GM06990 (cell line): Measurements from ENCODE around the gene ANO4.
"Not testable (repeated sequence)": the region's sequence is repeated elsewhere in the genome, so short reads cannot be mapped to it uniquely, and the experiment has no call there.

Source experiments
- DNase-seq: peaks from one replicate; pipeline ENCODE4 v3.0.0-alpha.2; 2011; ENCODE audit not compliant: insufficient read length; ENCODE audit errors: extremely low read depth
- H3K27me3 ChIP-seq: replicated peaks from 2 replicates; pipeline ENCODE4 v1.6.0; 2011; ENCODE audit warnings: low read length; ENCODE audit not compliant: control insufficient read depth, insufficient read depth
- H3K36me3 ChIP-seq: 2 replicates; pipeline ENCODE4 v1.5.1; 2011; ENCODE audit warnings: low read length; ENCODE audit not compliant: control insufficient read depth, insufficient read depth
- H3K4me3 ChIP-seq: replicated peaks from 2 replicates; pipeline ENCODE4 v1.5.1; 2011; ENCODE audit warnings: low read depth, mild to moderate bottlenecking, control low read depth, low read length
- TF ChIP-seq, protein P1 (sequence below): IDR thresholded peaks from 2 replicates; pipeline ENCODE4 v1.5.1; 2011; ENCODE audit warnings: low read length, control low read depth, mild to moderate bottlenecking, inconsistent platforms; ENCODE audit not compliant: insufficient read depth, poor library complexity, severe bottlenecking

The ANO4 gene

DNA sequence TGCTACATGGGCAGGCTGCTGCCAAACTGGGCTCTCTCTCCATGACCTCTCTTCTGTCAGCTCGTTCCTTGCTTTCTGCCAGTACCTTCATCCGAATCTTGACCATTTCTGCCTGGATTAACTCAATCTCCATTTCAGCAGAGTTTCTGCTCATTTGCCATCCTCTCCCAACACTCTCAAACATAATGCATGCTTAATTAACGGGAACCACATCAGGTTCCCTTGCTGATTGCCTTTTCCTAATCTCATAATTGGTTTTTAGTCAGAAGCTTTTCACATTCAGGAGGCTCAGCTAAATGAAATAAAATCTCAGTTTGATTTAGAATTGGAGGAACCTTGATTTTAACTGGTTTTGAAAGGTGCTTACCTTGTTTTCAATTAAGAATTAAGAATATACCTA lies 288.1 kb downstream of the ANO4 start:
- Histone ChIP-seq H3K27me3 (no peaks in the 10 kb centered on the region), H3K4me3 (no peak overlapping the region), H3K36me3 (no peaks in the 10 kb centered on the region)
- TF ChIP-seq, protein P1, sequence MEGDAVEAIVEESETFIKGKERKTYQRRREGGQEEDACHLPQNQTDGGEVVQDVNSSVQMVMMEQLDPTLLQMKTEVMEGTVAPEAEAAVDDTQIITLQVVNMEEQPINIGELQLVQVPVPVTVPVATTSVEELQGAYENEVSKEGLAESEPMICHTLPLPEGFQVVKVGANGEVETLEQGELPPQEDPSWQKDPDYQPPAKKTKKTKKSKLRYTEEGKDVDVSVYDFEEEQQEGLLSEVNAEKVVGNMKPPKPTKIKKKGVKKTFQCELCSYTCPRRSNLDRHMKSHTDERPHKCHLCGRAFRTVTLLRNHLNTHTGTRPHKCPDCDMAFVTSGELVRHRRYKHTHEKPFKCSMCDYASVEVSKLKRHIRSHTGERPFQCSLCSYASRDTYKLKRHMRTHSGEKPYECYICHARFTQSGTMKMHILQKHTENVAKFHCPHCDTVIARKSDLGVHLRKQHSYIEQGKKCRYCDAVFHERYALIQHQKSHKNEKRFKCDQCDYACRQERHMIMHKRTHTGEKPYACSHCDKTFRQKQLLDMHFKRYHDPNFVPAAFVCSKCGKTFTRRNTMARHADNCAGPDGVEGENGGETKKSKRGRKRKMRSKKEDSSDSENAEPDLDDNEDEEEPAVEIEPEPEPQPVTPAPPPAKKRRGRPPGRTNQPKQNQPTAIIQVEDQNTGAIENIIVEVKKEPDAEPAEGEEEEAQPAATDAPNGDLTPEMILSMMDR, result no peak
- DNase-seq, result no peak

DNA sequence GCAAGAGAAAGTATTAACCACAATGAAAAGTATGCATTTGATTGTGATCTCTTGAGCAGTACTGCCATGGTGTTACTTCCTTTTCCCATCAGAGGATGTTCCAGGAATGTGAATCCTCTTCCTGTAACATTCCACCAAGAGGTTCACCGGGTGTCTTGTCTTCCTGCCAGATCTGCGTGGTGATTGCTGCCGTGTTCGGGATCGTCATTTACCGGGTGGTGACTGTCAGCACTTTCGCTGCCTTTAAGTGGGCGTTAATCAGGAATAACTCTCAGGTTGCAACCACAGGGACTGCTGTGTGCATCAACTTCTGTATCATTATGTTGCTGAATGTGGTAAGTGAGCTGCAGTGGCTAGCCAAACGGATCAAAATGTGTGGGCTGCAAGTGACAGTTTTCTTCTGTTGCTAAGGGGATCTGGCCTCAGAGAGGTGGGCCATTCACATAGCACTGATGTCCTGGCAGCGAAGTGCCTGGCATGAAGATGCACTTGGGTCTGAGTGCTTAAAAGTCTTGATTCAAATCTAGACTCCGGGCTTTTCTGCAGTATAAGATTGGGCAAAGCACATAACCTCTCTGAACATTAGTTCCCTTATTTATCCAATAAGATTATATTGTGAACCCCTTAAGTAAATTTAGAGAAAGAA lies 292.0 kb downstream of the ANO4 start:
- H3K4me3 ChIP-seq, result no peak overlapping the region
- no peak for DNase-seq
- H3K36me3 ChIP-seq, result no peaks in the 10 kb centered on the region
- TF ChIP-seq, protein P1, result no peak
- H3K27me3 ChIP-seq, result no peaks in the 10 kb centered on the region; the same call in 1 of the 2 replicates

DNA sequence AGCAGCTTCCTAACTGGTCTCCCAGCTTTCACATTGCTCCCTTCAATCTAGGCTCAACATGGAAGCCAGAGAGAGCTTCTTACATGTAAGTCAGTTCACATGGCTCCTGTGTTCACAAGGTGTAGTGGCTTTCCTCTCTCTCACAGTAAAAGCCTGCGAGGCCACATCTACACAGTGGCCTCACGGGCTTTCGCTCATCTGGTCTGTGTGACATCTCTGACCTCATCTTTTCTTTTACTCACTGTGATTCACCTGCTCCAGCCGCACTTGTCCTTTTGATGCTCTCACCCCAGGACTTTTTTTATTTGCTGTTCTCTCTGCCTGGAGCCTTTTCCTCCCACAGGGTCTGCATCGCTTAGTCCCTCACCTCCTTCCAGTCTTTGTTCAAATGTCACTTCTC lies 293.3 kb downstream of the ANO4 start:
- no peak for DNase-seq
- Histone ChIP-seq H3K36me3 (no peaks in the 10 kb centered on the region), H3K4me3 (no peak overlapping the region), H3K27me3 (no peaks in the 10 kb centered on the region; the same call in 1 of the 2 replicates)
- TF ChIP-seq, protein P1, result no peak

DNA sequence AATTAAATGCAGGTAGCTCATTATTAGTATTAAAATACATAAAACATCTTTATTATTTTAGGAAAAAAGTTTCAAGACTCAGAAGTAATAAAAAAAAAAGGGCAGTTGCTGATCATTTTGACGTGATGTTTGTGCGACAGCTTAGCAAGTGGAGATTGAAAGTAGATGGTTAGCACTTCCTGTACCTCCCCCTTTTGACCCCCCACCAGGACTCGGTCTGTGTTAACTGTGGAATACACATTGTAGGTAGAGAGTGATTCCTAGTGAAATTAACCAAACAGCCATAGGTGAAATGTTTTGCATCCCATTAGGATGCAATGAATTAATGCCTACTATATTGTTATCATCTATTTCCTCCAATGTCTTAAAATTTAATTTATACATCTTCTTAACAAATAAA lies 294.7 kb downstream of the ANO4 start:
- DNase-seq, result no peak
- Histone ChIP-seq H3K27me3 (no peaks in the 10 kb centered on the region; the same call in 1 of the 2 replicates), H3K36me3 (no peaks in the 10 kb centered on the region), H3K4me3 (no peak overlapping the region)
- TF ChIP-seq, protein P1, result no peak

DNA sequence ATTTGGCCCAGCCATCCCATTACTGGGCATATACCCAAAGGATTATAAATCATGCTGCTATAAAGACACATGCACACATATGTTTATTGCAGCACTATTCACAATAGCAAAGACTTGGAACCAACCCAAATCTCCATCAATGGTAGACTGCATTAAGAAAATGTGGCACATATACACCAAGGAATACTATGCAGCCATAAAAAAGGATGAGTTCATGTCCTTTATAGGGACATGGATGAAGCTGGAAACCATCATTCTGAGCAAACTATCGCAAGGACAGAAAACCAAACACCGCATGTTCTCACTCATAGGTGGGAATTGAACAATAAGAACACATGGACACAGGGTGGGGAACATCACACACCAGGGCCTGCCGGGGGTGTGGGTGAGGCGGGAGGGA lies 295.6 kb downstream of the ANO4 start:
- not testable (repeated sequence) for H3K27me3 ChIP-seq, H3K36me3 ChIP-seq, DNase-seq, H3K4me3 ChIP-seq

DNA sequence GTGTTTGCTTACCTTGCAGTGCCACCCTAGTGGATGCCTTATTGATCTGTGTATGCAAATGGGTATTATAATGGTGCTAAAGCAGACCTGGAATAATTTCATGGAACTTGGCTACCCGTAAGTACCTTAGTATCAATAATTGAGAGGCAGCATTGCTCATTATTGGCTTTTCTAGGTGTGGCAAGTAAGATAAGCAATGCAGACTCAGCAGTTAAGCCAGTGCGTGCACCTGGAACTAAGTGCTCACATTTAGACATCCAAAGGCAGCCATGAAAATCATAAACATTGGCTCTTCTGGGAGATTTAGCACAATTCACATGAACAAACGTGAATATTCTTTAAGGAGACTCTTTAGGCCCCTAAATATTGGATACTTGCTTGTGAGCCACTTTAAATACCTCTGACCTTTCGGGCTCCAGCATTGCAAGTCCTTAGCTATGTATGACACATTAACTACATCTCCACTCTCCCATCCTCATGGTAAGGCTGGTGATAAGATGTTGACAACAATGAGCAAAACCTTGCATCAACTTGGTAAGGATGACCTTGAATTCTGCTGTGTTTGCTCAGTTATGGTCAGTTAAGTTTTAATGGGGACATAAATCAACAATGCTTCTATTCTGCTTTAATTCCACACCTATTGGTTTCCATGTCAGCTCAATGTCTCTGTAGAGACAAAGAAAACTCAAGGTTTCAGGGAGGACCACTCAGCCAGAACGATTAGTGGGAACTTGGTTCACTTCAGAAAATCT lies 303.4 kb downstream of the ANO4 start:
- Histone ChIP-seq H3K36me3 (no peaks in the 10 kb centered on the region), H3K27me3 (no peaks in the 10 kb centered on the region), H3K4me3 (no peak overlapping the region)
- DNase-seq, result no peak
- TF ChIP-seq, protein P1, result no peak
